WTC11 (cell line): ENCODE data around the gene AQP5. TPM values are rescaled to one million over a fixed set of nuclear protein-coding genes. Genes with fewer than 3 reads are reported as not detected.
A peak's percentile ranks its signal among the peaks of the same experiment; 100 is the strongest.

Source experiments
- ATAC-seq: fragments of 200-7000 bp; cut with Tn5 transposase; 2 replicates; pipeline ENCODE4 v1.10.0; 2021; ENCODE audit warnings: mild to moderate bottlenecking, moderate library complexity
- CTCF ChIA-PET: fragments of 300-600 bp; sonication (Branson Sonifier 250); formaldehyde crosslinking; loops from one replicate; lab custom pipeline; 2021; ENCODE audit warnings: antibody characterized with exemption; lab: Charles Lee
- POLR2A ChIA-PET: fragments of 350-600 bp; sonication (Branson Sonifier 250); formaldehyde crosslinking; loops from one replicate; lab custom pipeline; 2021; ENCODE audit warnings: antibody characterized with exemption; lab: Charles Lee
- DNase-seq: peaks from one replicate; pipeline ENCODE4 v3.0.0; 2021; ENCODE audit warnings: low spot score
- H3K27ac Mint-ChIP-seq: 2 replicates; pipeline ENCODE4 v1.8.0; 2021; ENCODE audit warnings: mixed read lengths
- H3K27me3 Mint-ChIP-seq: 2 replicates; pipeline ENCODE4 v1.8.0; 2021; ENCODE audit warnings: low read depth, mild to moderate bottlenecking, moderate library complexity, mixed read lengths
- H3K36me3 Mint-ChIP-seq: 2 replicates; pipeline ENCODE4 v1.8.0; 2021; ENCODE audit warnings: mixed read lengths
- H3K4me1 Mint-ChIP-seq: 2 replicates; pipeline ENCODE4 v1.8.0; 2022; ENCODE audit warnings: mixed read lengths
- H3K4me3 Mint-ChIP-seq: 2 replicates; pipeline ENCODE4 v1.8.0; 2021; ENCODE audit warnings: mild to moderate bottlenecking, moderate library complexity, mixed read lengths
- H3K9me3 Mint-ChIP-seq: 2 replicates; pipeline ENCODE4 v1.8.0; 2021; ENCODE audit warnings: mixed read lengths
- CTCF ChIP-seq: fragments of 200-600 bp; IDR thresholded peaks from 2 replicates; pipeline ENCODE4 v1.8.0; 2022; ENCODE audit warnings: antibody characterized with exemption
- E2F5 ChIP-seq: sonication (generic); formaldehyde crosslinking; IDR thresholded peaks from 2 replicates; pipeline ENCODE4 v1.8.1; 2022; ENCODE audit warnings: mild to moderate bottlenecking, moderate library complexity, missing genetic modification reagents
- ETV6 ChIP-seq: sonication (generic); formaldehyde crosslinking; IDR thresholded peaks from 2 replicates; pipeline ENCODE4 v1.8.1; 2022; ENCODE audit warnings: mild to moderate bottlenecking, missing genetic modification reagents
- FOXK1 ChIP-seq: sonication (generic); formaldehyde crosslinking; IDR thresholded peaks from 2 replicates; pipeline ENCODE4 v1.8.0; 2022; ENCODE audit warnings: mild to moderate bottlenecking, moderate library complexity, missing genetic modification reagents
- FOXP4 ChIP-seq: sonication (generic); formaldehyde crosslinking; IDR thresholded peaks from 2 replicates; pipeline ENCODE4 v1.8.0; 2022; ENCODE audit warnings: mild to moderate bottlenecking, missing genetic modification reagents
- GTF2I ChIP-seq: fragments of 250-450 bp; sonication (Bioruptor Pico); conservative IDR thresholded peaks from 2 replicates; pipeline ENCODE4 v1.4.0; 2021; ENCODE audit warnings: mild to moderate bottlenecking
- HMGXB4 ChIP-seq: sonication (generic); formaldehyde crosslinking; IDR thresholded peaks from 2 replicates; pipeline ENCODE4 v1.8.1; 2023; ENCODE audit warnings: mild to moderate bottlenecking, moderate library complexity, missing genetic modification reagents
- MLX ChIP-seq: sonication (generic); formaldehyde crosslinking; IDR thresholded peaks from 2 replicates; pipeline ENCODE4 v1.8.1; 2023; ENCODE audit warnings: mild to moderate bottlenecking, missing genetic modification reagents, moderate library complexity
- NFYB ChIP-seq: sonication (generic); formaldehyde crosslinking; conservative IDR thresholded peaks from 2 replicates; pipeline ENCODE4 v1.8.0; 2022; ENCODE audit warnings: low read depth, missing genetic modification reagents
- NR1H2 ChIP-seq: sonication (generic); formaldehyde crosslinking; IDR thresholded peaks from 2 replicates; pipeline ENCODE4 v1.9.0; 2021; ENCODE audit warnings: mild to moderate bottlenecking, moderate library complexity, missing genetic modification reagents
- NR2C2 ChIP-seq: sonication (generic); formaldehyde crosslinking; IDR thresholded peaks from 2 replicates; pipeline ENCODE4 v1.8.0; 2022; ENCODE audit warnings: mild to moderate bottlenecking, missing genetic modification reagents
- NR3C1 ChIP-seq: sonication (generic); formaldehyde crosslinking; conservative IDR thresholded peaks from 2 replicates; pipeline ENCODE4 v1.8.1; 2023; ENCODE audit warnings: low read depth, mild to moderate bottlenecking, missing genetic modification reagents
- STAT6 ChIP-seq: sonication (generic); formaldehyde crosslinking; conservative IDR thresholded peaks from 2 replicates; pipeline ENCODE4 v1.8.1; 2023; ENCODE audit warnings: mild to moderate bottlenecking, low read depth, missing genetic modification reagents, moderate library complexity
- TEAD1 ChIP-seq: sonication (generic); formaldehyde crosslinking; IDR thresholded peaks from 2 replicates; pipeline ENCODE4 v1.8.0; 2022; ENCODE audit warnings: mild to moderate bottlenecking, missing genetic modification reagents
- ZNF121 ChIP-seq: sonication (generic); formaldehyde crosslinking; IDR thresholded peaks from 2 replicates; pipeline ENCODE4 v1.8.0; 2023; ENCODE audit warnings: missing genetic modification reagents
- ZNF263 ChIP-seq: sonication (generic); formaldehyde crosslinking; IDR thresholded peaks from 2 replicates; pipeline ENCODE4 v1.8.1; 2022; ENCODE audit warnings: low read depth, mild to moderate bottlenecking, moderate library complexity, missing genetic modification reagents
- ZNF396 ChIP-seq: fragments of 250-450 bp; sonication (Bioruptor Pico); IDR thresholded peaks from 2 replicates; pipeline ENCODE4 v1.8.0; 2021; ENCODE audit warnings: mild to moderate bottlenecking, moderate library complexity, borderline replicate concordance
- total RNA-seq: library from RNA; stranded (reverse); gene quantifications from 3 replicates; pipeline ENCODE4 v1.2.3, GENCODE V29; 2021

AQP5 gene
- total RNA-seq, 1 experiment from 2014 or later = 2.8 TPM

GRCh38 chr12:49967042-49967776 is 5.5 kb downstream of the AQP5 start (continued):
- TF ChIP-seq STAT6 (no peak), E2F5 (CRISPR knock-in tag) (no peak), CTCF (peak; percentile 91), GTF2I (CRISPR knock-in tag) (no peak), ETV6 (CRISPR knock-in tag) (peak; percentile 38), ZNF263 (CRISPR knock-in tag) (no peak), FOXP4 (peak; percentile 67; the same call in 1 of the 2 replicates), FOXK1 (peak; percentile 10; the same call in 1 of the 2 replicates), MLX (CRISPR knock-in tag) (no peak), TEAD1 (CRISPR knock-in tag) (0 out of 2 replicates have a peak, but pooled peaks have one; percentile 5), NR3C1 (CRISPR knock-in tag) (no peak), HMGXB4 (CRISPR knock-in tag) (peak; percentile 96), ZNF121 (CRISPR knock-in tag) (no peak)

- ChIA-PET POLR2A (interaction anchor here (0.6 to 2.7 kb wide), 3 partner anchors 88 to 103 kb away, joined by 3 to 7 read pairs (median 4); no protein-coding TSS in a partner anchor), CTCF (interaction anchor here (0.7 to 10.9 kb wide), 66 partner anchors 10 to 1423 kb away, joined by 3 to 219 read pairs (median 7); partner anchors contain the start of genes AQP2, COX14, FAIM2 and GALNT6)
- H3K27ac Mint-ChIP-seq = no peak overlapping the region
- TF ChIP-seq NR2C2 (CRISPR knock-in tag) (0 out of 2 replicates have a peak, but pooled peaks have one; percentile 18), ZNF396 (0 out of 2 replicates have a peak, but pooled peaks have one; percentile 45), NR1H2 (CRISPR knock-in tag) (no peak), HMGXB4 (CRISPR knock-in tag) (0 out of 2 replicates have a peak, but pooled peaks have one; percentile 7), NFYB (CRISPR knock-in tag) (no peak)
- H3K4me1 Mint-ChIP-seq = peaks cover 8% of the 10 kb centered on the region
- H3K9me3 Mint-ChIP-seq = no peaks in the 10 kb centered on the region
- ATAC-seq (peak; percentile 33), DNase-seq (no peak)
- H3K36me3 Mint-ChIP-seq = no peaks in the 10 kb centered on the region
- peak overlapping the region; percentile 59 for H3K4me3 Mint-ChIP-seq
- H3K27me3 Mint-ChIP-seq = peaks cover 28% of the 10 kb centered on the region
Measured at GRCh38 chr12:49967777-49968250, 6.1 kb downstream of the AQP5 start.
